Immature natural killer cell (primary cell): ENCODE data around the gene MFAP4. TPM values are rescaled to one million over a fixed set of nuclear protein-coding genes. Genes with fewer than 3 reads are reported as not detected.
"Not testable (repeated sequence)": the region's sequence is repeated elsewhere in the genome, so short reads cannot be mapped to it uniquely, and the experiment has no call there.

ENCODE experiments used
- DNase-seq, 3 donors: peaks; one replicate each; pipeline ENCODE4 v3.0.0; 2022; ENCODE audit warnings: mixed read lengths in 1 of 3
- H3K27ac Mint-ChIP-seq, 6 donors: one replicate each; pipeline ENCODE4 v1.8.0; 2020; ENCODE audit warnings: mixed read lengths in 6 of 6, mild to moderate bottlenecking in 5 of 6, inconsistent platforms in 4 of 6, moderate library complexity in 3 of 6
- H3K27me3 Mint-ChIP-seq, 3 donors: one replicate each; pipeline ENCODE4 v1.8.0; 2020 to 2021; ENCODE audit warnings: low read depth in 3 of 3, mild to moderate bottlenecking in 3 of 3, mixed read lengths in 3 of 3, moderate library complexity in 3 of 3, inconsistent platforms in 1 of 3
- H3K36me3 Mint-ChIP-seq, 3 donors: one replicate each; pipeline ENCODE4 v1.8.0; 2020; ENCODE audit warnings: mixed read lengths in 3 of 3, inconsistent platforms in 2 of 3, mild to moderate bottlenecking in 2 of 3
- H3K4me1 Mint-ChIP-seq, 2 donors: one replicate each; pipeline ENCODE4 v1.8.0; 2020; ENCODE audit warnings: inconsistent platforms in 2 of 2, mild to moderate bottlenecking in 2 of 2, mixed read lengths in 2 of 2, moderate library complexity in 1 of 2
- H3K4me3 Mint-ChIP-seq, 5 donors: one replicate each; pipeline ENCODE4 v1.8.0; 2020; ENCODE audit warnings: mild to moderate bottlenecking in 5 of 5, mixed read lengths in 5 of 5, inconsistent platforms in 3 of 5, moderate library complexity in 3 of 5
- H3K9me3 Mint-ChIP-seq, 6 donors: one replicate each; pipeline ENCODE4 v1.8.0; 2020; ENCODE audit warnings: mild to moderate bottlenecking in 6 of 6, mixed read lengths in 6 of 6, inconsistent platforms in 4 of 6, moderate library complexity in 3 of 6
- polyA plus RNA-seq, 3 donors: library from polyadenylated mRNA; unstranded; fragments of 300-500 nt; fragmentation: Illumina TruSeq; gene quantifications; one replicate each; pipeline ENCODE4 v1.2.3, GENCODE V29; 2021

The MFAP4 gene
- polyA plus RNA-seq, 3 donors from 2014 or later, result 0.18 TPM; not detected in 2

DNA sequence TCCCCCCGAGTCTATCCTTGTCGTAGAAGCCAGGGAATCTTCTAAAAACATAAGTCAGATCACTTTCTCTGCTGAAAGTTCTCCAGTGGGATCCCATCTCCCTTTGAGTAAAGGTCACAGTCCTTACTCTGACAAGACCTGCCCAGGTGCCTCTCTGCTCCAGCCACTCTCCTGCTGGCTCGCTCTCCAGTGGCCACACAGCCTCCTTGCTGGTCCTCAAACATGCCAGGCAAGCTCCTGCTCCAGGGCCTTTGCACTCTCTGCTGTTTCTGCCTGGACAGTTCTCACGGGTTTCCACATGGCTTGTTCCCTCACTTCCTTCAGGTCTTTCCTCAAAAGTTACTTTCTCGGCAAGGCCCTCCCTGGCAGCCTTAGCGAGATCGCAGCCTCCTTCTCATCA is 27.8 kb downstream of the MFAP4 start:
- Mint-ChIP-seq H3K9me3 (no peaks in the 10 kb centered on the region), H3K4me3 (no peak overlapping the region), H3K27me3 (peaks cover 8 to 19% (median 9%) of the 10 kb centered on the region in 3 donors), H3K4me1 (peaks cover 26% of the 10 kb centered on the region in 2 donors), H3K27ac (no peak overlapping the region), H3K36me3 (peaks cover 0 to 17% (median 8%) of the 10 kb centered on the region in 3 donors)
- no peak for DNase-seq

DNA sequence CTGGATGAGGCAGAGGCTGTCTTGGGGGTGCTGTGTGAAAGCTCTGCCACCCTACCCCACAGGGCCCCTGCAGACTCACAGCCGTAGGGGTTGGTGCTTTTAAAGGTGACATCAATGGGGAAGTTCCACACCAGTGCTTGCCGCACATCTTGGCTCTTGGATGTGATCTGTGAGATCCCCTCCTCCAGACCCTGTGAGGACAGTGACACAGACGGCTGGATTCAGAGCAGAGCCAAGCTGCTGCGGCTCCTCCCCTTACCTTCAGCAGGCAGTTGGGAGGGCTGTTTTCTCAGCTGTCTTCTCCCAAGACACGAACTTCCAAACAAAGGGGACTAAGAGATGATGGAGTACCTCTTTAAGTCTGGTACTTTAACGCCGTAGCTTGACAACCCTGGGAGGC is 29.2 kb downstream of the MFAP4 start:
- peaks cover 0 to 20% (median 8%) of the 10 kb centered on the region in 3 donors for H3K36me3 Mint-ChIP-seq
- no peak for DNase-seq
- no peak overlapping the region for H3K4me3 Mint-ChIP-seq
- peaks cover 6 to 19% (median 8%) of the 10 kb centered on the region in 3 donors for H3K27me3 Mint-ChIP-seq
- no peak overlapping the region for H3K27ac Mint-ChIP-seq
- H3K4me1 Mint-ChIP-seq, result peaks cover 12% of the 10 kb centered on the region in 2 donors
- no peaks in the 10 kb centered on the region for H3K9me3 Mint-ChIP-seq

DNA sequence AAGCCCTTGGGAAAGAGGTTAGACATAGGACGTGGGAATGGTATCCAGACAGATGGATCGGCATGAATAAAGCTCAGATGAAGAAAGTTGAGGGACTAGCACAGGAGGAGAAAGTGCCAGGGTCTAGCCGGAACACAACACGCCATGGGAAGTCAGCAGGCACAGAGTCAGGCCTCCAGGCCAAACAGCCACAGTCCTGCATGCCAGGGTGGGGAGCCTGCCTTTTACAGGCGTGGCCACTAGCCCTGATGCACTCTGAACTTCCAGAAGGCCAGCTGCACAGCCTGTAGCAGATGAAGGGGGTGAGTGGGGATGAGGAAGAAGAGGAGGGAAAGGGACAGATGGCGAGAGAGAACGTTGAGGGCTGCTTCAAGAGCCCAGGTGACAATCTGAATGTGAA is 29.6 kb downstream of the MFAP4 start:
- Mint-ChIP-seq H3K27ac (no peak overlapping the region), H3K4me1 (peaks cover 9 to 10% of the 10 kb centered on the region in 2 donors), H3K36me3 (peaks cover 0 to 20% (median 8%) of the 10 kb centered on the region in 3 donors), H3K4me3 (no peak overlapping the region), H3K27me3 (peaks cover 3 to 14% (median 4%) of the 10 kb centered on the region in 3 donors), H3K9me3 (no peaks in the 10 kb centered on the region)
- no peak for DNase-seq

DNA sequence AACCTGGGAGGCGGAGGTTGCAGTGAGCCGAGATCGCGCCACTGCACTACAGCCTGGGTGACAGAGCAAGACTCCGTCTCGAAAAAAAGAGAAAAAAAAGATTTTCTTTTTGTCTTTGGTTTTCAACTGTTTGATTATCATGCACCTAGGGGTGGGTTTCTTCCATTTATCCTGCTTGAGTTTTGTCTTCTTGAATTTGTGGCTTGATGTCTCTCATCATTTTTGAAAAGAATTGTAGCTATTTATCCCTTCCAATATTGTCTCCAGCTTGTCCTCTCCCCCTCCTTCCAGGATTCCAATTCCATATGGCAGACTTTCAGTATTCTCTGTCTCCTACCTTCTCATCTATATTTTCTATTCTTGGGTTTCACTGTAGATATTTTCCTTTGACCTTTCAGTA is 32.2 kb downstream of the MFAP4 start:
- DNase-seq, result no peak
- no peak overlapping the region for H3K4me3 Mint-ChIP-seq
- no peaks in the 10 kb centered on the region for H3K9me3 Mint-ChIP-seq
- H3K27me3 Mint-ChIP-seq, result peaks cover 0 to 8% (median 5%) of the 10 kb centered on the region in 3 donors
- no peak overlapping the region for H3K27ac Mint-ChIP-seq
- peaks cover 0 to 20% (median 11%) of the 10 kb centered on the region in 3 donors for H3K36me3 Mint-ChIP-seq
- no peaks in the 10 kb centered on the region for H3K4me1 Mint-ChIP-seq

DNA sequence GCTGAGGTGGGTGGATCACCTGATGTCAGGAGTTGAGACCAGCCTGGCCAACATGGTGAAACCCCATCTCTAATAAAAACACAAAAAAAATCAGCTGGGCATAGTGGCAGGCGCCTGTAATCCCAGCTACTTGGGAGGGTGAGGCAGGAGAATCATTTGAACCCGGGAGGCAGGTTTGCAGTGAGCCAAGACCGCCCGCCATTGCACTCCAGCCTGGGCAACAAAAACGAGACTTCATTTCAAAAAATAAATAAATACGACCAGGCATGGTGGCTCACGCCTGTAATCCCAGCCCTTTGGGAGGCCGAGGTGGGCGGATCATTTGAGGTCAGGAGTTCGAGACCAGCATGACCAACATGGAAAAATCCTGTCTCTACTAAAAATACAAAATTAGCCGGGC is 33.6 kb downstream of the MFAP4 start:
- not testable (repeated sequence) for H3K27me3 Mint-ChIP-seq, H3K9me3 Mint-ChIP-seq, H3K27ac Mint-ChIP-seq, H3K4me1 Mint-ChIP-seq, H3K4me3 Mint-ChIP-seq, DNase-seq
- H3K36me3 Mint-ChIP-seq, result peaks cover 0 to 20% (median 4%) of the 10 kb centered on the region in 3 donors

DNA sequence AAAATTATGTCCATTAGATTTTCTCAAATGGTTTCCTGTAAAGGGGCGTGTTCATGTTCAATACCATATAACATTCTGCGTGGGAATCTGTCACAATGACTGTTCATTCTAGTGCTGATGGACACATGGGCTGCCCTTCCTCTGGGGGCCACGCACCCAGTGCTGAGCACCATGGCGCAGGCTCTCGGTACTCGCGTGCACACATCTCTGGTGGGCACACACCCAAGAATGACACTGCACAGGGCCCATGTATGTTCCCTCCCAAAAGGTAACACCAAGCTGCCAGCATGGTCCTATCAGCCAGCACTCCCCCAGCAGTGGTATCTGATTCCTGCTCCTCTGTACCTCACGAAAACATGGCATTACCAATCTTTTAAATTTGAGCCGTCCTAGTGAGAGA is 38.2 kb downstream of the MFAP4 start:
- DNase-seq, result no peak
- no peaks in the 10 kb centered on the region for H3K9me3 Mint-ChIP-seq
- H3K27ac Mint-ChIP-seq, result no peak overlapping the region

DNA sequence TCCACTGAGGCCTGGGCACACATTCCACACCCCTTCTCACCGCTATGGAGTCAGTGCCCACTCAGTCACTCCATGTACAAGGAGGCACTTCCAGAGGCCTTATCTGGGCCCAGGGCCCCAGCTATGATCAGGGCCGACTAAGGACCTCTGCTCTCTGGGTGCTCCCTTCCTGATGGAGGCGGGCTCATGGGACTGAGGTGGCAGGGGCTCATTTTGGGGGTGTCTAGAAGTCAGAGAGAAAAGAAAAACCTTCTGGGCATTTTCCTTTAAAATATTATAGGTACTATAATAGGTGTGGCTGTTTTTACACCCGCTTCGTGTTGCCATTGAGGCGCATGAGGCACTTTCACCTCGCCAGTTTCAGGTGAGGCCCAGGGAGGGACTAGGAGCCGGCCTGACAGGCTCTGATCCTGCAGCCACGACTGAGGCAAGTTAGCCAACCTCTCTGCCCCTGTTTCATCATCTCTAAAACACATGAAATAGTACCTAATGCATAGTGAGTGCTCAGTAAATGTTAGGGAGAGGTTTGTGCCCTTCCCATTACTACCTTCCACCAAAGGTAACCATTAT is 38.8 kb downstream of the MFAP4 start:
- Mint-ChIP-seq H3K36me3 (peaks cover 0 to 3% (median 2%) of the 10 kb centered on the region in 3 donors), H3K4me1 (no peaks in the 10 kb centered on the region), H3K9me3 (no peaks in the 10 kb centered on the region), H3K27ac (no peak overlapping the region), H3K27me3 (peaks cover 0 to 8% (median 0%) of the 10 kb centered on the region in 3 donors), H3K4me3 (no peak overlapping the region)
- DNase-seq, result no peak

More for the DNA sequence above, 38.2 kb downstream of the MFAP4 start:
- Mint-ChIP-seq H3K36me3 (peaks cover 0 to 3% (median 2%) of the 10 kb centered on the region in 3 donors), H3K4me1 (no peaks in the 10 kb centered on the region), H3K4me3 (no peak overlapping the region), H3K27me3 (peaks cover 0 to 8% (median 0%) of the 10 kb centered on the region in 3 donors)

DNA sequence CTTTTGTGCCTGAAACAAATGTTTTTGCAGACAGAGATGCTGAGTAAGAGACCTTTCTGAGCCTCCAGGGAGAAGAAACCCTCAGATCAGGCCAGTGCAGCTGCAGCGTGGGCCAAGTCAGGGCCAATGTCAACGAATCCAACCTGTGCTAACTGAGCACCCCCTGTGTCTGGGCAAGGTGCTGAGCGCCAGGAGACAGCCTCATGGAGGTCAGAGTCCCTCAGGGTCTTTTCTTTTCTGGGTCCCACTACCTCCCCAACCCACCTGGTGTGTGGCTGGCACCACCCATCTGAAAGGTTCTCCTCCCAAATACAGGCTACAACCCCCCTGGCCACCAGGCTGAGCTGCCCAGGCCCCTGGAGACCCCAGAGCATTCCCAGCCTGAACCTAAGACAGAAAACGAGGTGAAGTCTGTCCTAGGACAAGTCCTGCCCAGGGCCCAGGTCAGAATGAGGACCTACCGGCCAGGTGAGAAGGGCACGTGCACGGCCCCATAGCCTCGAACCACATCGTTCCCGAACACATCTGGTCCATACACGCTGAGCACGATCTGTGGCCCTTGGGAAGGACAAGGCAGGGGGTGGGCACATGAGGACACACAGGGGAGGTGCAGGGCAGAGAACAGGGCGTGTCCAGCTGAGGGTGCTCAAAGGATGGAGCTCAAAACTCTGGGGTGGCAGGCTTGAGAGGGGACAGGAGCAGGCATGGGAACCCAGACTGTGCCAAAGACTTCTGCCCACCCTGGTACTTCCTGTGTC is 39.5 kb downstream of the MFAP4 start:
- Mint-ChIP-seq H3K27ac (no peak overlapping the region), H3K4me1 (no peaks in the 10 kb centered on the region), H3K4me3 (no peak overlapping the region), H3K9me3 (no peaks in the 10 kb centered on the region), H3K27me3 (peaks cover 0 to 8% (median 0%) of the 10 kb centered on the region in 3 donors), H3K36me3 (peaks cover 0 to 3% (median 2%) of the 10 kb centered on the region in 3 donors)
- no peak for DNase-seq

DNA sequence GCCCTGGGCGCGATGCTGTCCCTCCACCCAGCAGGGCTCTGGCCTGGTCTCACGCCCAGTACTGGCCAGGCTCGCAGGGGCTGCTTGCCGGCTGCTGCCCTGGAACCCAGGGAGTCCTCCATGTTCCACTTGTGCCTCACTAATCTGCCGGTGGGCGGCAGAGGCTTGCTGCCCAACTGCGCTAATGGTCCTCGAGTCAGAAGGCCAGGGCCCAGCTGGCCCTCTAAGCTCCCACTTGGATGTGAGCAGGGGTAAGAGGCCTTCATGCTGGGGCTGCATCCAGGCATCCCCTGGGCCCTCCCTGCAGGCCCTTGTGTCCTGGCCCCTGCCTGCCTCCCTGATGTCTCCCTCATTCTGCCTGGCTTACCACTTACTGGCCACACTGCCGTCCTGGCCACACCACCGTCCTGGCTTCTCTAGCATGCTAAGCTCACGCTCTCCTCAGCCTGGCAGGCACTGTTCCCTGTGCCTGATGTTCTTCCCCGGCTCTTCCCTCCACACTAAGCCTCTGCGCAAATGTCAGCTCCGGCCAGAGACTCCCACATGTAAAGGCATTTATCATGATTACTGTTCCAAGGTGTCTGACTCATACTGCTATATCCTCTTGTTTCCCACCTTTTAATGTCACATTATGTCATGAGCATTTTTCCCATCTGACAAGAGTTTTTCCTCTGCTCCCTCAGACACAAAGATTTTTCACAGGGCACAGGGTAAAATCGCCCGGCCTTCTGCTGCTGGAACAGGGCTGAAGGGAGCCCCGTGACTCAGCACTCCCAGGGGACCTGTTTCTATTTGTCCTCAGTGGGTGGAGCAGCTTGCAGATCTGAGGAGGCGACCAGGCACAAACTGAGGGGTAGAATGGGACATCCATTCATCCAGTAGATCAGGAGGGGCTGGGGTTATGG is 40.4 kb downstream of the MFAP4 start:
- H3K4me3 Mint-ChIP-seq, result no peak overlapping the region
- H3K27ac Mint-ChIP-seq, result no peak overlapping the region
- H3K27me3 Mint-ChIP-seq, result peaks cover 0 to 7% (median 2%) of the 10 kb centered on the region in 3 donors
- no peaks in the 10 kb centered on the region for H3K9me3 Mint-ChIP-seq
- peaks cover 0 to 3% (median 0%) of the 10 kb centered on the region in 3 donors for H3K36me3 Mint-ChIP-seq
- no peak for DNase-seq
- H3K4me1 Mint-ChIP-seq, result no peaks in the 10 kb centered on the region

DNA sequence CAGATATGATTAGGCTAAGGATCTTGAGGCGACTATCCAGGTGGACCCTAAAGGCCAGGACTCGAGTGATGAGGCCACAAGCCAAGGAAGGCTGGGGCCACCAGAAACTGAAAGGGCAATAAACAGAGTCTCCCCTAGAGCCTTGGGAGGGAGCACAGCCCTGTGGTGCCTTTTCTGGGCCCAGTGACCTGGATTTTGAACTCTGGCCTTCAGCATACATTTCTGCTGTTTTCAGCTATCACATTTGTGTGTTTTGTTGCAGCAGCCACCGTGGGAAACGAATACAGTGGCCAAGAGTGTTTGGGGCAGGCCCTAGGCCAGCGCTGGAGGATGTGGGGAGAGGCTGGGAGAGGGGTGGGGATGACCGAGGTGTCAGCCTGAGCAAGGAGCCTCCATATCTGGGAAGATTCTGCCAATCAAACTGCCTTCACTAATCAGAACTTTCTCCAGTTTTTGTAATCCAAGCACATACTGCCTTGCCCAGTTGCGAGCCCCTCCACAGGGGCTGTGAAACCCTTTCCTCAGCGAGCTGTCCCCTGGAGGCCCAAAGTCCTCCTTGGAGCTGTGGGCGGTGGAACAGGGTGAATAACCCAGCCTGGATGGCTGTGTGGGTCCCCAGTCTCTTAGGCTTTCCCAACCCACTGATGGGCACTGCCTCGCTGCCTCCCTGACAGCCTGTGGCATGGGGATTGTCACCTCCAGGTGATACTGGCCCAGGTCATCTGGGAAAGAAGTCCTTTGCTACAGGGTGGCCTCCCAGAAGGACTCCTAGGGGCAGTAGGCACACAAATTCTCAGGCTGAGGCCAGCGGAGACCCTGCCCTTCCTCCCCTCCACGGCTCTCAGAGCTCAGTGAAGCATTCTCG is 41.3 kb downstream of the MFAP4 start:
- Mint-ChIP-seq H3K4me3 (no peak overlapping the region), H3K36me3 (peaks cover 0 to 3% (median 0%) of the 10 kb centered on the region in 3 donors), H3K27me3 (peaks cover 0 to 8% (median 2%) of the 10 kb centered on the region in 3 donors), H3K9me3 (no peaks in the 10 kb centered on the region), H3K27ac (no peak overlapping the region), H3K4me1 (no peaks in the 10 kb centered on the region)
- DNase-seq, result no peak

DNA sequence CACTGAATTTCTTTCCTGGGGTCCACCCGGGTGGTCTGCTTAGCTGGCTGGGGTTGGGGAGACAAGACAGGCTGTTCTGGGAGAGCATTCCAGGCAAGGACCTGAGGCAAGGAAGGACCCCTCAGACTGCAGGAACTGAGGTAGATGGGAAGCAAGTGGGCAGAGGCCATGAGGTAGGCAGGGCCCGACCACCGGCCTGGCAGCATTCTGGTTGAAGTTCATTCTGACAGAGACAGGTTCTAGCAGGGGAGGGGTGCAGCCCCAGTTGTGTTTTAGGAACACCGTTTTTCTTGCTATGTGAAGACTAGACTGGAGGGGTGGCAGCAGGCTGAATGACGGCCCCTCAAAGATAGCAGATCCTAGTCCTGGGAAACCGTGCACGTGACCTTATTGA is 41.9 kb downstream of the MFAP4 start:
- Mint-ChIP-seq H3K36me3 (peaks cover 0 to 3% (median 0%) of the 10 kb centered on the region in 3 donors), H3K27ac (no peak overlapping the region), H3K9me3 (no peaks in the 10 kb centered on the region), H3K27me3 (peaks cover 0 to 10% (median 2%) of the 10 kb centered on the region in 3 donors), H3K4me3 (no peak overlapping the region), H3K4me1 (no peaks in the 10 kb centered on the region)
- no peak for DNase-seq

DNA sequence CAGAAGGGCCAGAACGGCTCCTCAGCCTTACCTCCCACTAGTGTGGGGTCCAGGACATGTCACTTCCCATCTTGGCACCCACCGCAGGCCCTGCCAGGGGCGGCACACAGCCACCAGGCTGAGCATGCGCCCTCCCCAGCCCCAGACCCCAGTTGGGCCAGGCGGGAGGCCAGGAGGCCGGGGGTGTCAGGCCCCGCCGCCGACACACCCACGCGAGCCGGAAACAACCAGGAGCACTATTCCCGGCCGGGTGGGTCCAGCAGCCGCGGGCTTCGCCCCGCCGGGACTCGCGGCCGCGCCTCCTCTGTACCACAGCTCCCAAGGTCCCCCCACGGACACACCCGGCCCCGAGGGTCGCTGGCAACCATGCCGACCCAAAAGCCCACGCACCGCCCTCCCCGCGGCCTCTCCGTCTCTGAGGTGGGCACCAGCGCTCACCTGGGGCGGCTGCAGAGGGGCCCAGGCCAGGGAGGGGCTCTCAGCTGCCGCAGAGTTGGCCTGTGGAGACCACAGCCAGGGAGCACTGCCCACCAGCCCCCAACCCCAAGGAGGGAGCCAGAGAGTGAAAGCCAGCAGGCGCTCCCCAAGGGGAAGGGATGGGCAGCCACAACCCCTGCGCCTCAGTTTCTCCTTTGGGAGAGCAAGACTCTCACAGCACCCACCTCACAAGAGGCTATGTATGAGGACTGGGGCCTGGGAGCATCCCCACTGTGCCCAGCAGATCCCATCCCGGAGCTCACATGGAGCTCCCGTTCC is 42.5 kb downstream of the MFAP4 start:
- Mint-ChIP-seq H3K27me3 (peaks cover 0 to 10% (median 2%) of the 10 kb centered on the region in 3 donors), H3K9me3 (no peaks in the 10 kb centered on the region), H3K4me1 (no peaks in the 10 kb centered on the region), H3K4me3 (no peak overlapping the region), H3K27ac (no peak overlapping the region), H3K36me3 (peaks cover 0 to 3% (median 0%) of the 10 kb centered on the region in 3 donors)
- no peak for DNase-seq
